Measurements from ENCODE around the gene RIF1.

RIF1 gene

GRCh38 chr2:151508519-151508918 is 98.8 kb downstream of the RIF1 start:
- no peaks in the 10 kb centered on the region for H3K79me2 ChIP-seq (ENCODE audit: insufficient read depth, low read length)
- H3F3A ChIP-seq (ENCODE audit: insufficient read depth): no peaks in the 10 kb centered on the region
- H3K9me2 ChIP-seq (replicated peaks; ENCODE audit: insufficient read depth, low read length): no peaks in the 10 kb centered on the region
- H3K9me3 ChIP-seq (ENCODE audit: insufficient read depth, low read length): no peaks in the 10 kb centered on the region
- H3K36me3 ChIP-seq (ENCODE audit: low read length): no peaks in the 10 kb centered on the region
- H2AFZ ChIP-seq (ENCODE audit: low read depth, low read length, severe bottlenecking): no peak overlapping the region
- H3K27ac ChIP-seq (ENCODE audit: low read depth, low read length): no peak overlapping the region
- TF ChIP-seq CTCF (IDR thresholded peaks at IDR 0.05; ENCODE audit: insufficient read depth, low read length, poor library complexity, severe bottlenecking) (no peak), EZH2phosphoT487 (conservative IDR thresholded peaks at IDR 0.05; ENCODE audit: low read length) (no peak)
- no peaks in the 10 kb centered on the region for H3K27me3 ChIP-seq (ENCODE audit: low read length)
- no peaks in the 10 kb centered on the region for H4K20me1 ChIP-seq (ENCODE audit: low read depth, low read length)
- H3K4me3 ChIP-seq (ENCODE audit: insufficient read depth, low read length, poor library complexity, severe bottlenecking): no peak overlapping the region
- H3K9ac ChIP-seq (ENCODE audit: low read length): no peak overlapping the region
- no peak overlapping the region for H3K4me2 ChIP-seq (ENCODE audit: low read depth, low read length, poor library complexity, severe bottlenecking)

GRCh38 chr2:151518802-151519201 is 109.1 kb downstream of the RIF1 start:
- H3K9ac ChIP-seq (ENCODE audit: low read length): no peak overlapping the region
- no peak overlapping the region for H3K4me3 ChIP-seq (ENCODE audit: insufficient read depth, low read length, poor library complexity, severe bottlenecking)
- no peak overlapping the region for H2AFZ ChIP-seq (ENCODE audit: low read depth, low read length, severe bottlenecking)
- no peaks in the 10 kb centered on the region for H3K36me3 ChIP-seq (ENCODE audit: low read length)
- H3K27me3 ChIP-seq (ENCODE audit: low read length): no peaks in the 10 kb centered on the region
- no peaks in the 10 kb centered on the region for H3K9me3 ChIP-seq (ENCODE audit: insufficient read depth, low read length)
- H3K79me2 ChIP-seq (ENCODE audit: insufficient read depth, low read length): no peaks in the 10 kb centered on the region
- H3F3A ChIP-seq (ENCODE audit: insufficient read depth): no peaks in the 10 kb centered on the region
- TF ChIP-seq EZH2phosphoT487 (conservative IDR thresholded peaks at IDR 0.05; ENCODE audit: low read length): no peak
- no peak for TF ChIP-seq CTCF (IDR thresholded peaks at IDR 0.05; ENCODE audit: insufficient read depth, low read length, poor library complexity, severe bottlenecking)
- H3K4me2 ChIP-seq (ENCODE audit: low read depth, low read length, poor library complexity, severe bottlenecking): no peak overlapping the region
- no peaks in the 10 kb centered on the region for H4K20me1 ChIP-seq (ENCODE audit: low read depth, low read length)
- H3K27ac ChIP-seq (ENCODE audit: low read depth, low read length): no peak overlapping the region
- no peaks in the 10 kb centered on the region for H3K9me2 ChIP-seq (replicated peaks; ENCODE audit: insufficient read depth, low read length)

GRCh38 chr2:151520976-151521375 is 111.3 kb downstream of the RIF1 start:
- Histone ChIP-seq H3K4me2 (ENCODE audit: low read depth, low read length, poor library complexity, severe bottlenecking) (no peak overlapping the region), H3F3A (ENCODE audit: insufficient read depth) (no peaks in the 10 kb centered on the region), H3K4me3 (ENCODE audit: insufficient read depth, low read length, poor library complexity, severe bottlenecking) (no peak overlapping the region), H2AFZ (ENCODE audit: low read depth, low read length, severe bottlenecking) (no peak overlapping the region), H3K9me2 (replicated peaks; ENCODE audit: insufficient read depth, low read length) (no peaks in the 10 kb centered on the region), H3K36me3 (ENCODE audit: low read length) (no peaks in the 10 kb centered on the region), H3K27ac (ENCODE audit: low read depth, low read length) (no peak overlapping the region), H3K9me3 (ENCODE audit: insufficient read depth, low read length) (no peaks in the 10 kb centered on the region), H3K27me3 (ENCODE audit: low read length) (no peaks in the 10 kb centered on the region), H4K20me1 (ENCODE audit: low read depth, low read length) (no peaks in the 10 kb centered on the region), H3K79me2 (ENCODE audit: insufficient read depth, low read length) (no peaks in the 10 kb centered on the region), H3K9ac (ENCODE audit: low read length) (no peak overlapping the region)
- TF ChIP-seq EZH2phosphoT487 (conservative IDR thresholded peaks at IDR 0.05; ENCODE audit: low read length): no peak
- no peak for TF ChIP-seq CTCF (IDR thresholded peaks at IDR 0.05; ENCODE audit: insufficient read depth, low read length, poor library complexity, severe bottlenecking)
